Dedifferentiated amniotic fluid mesenchymal stem cell (primary cell): ENCODE data around the gene MAVS.
"Not testable (repeated sequence)": the region's sequence is repeated elsewhere in the genome, so short reads cannot be mapped to it uniquely, and the experiment has no call there.

Source experiments
- DNase-seq: peaks from one replicate; pipeline ENCODE4 v3.0.0-alpha.2; 2016; ENCODE audit errors: extremely low spot score

The MAVS gene

GRCh38 chr20:3847429-3847940 lies 851 bp downstream of the MAVS start:
- DNase-seq = no peak

- no peak for DNase-seq
Observed at GRCh38 chr20:3848565-3848964, 1.9 kb downstream of the MAVS start.

GRCh38 chr20:3854462-3854871 lies 7.8 kb downstream of the MAVS start:
- DNase-seq = no peak

GRCh38 chr20:3857405-3857804 lies 10.8 kb downstream of the MAVS start:
- DNase-seq = no peak

- no peak for DNase-seq
Observed at GRCh38 chr20:3858689-3859088, 12.1 kb downstream of the MAVS start.

GRCh38 chr20:3861191-3861590 lies 14.6 kb downstream of the MAVS start:
- DNase-seq = no peak

- DNase-seq = no peak
Observed at GRCh38 chr20:3862333-3862732, 15.7 kb downstream of the MAVS start.

- DNase-seq = no peak
Observed at GRCh38 chr20:3863317-3863716, 16.7 kb downstream of the MAVS start.

GRCh38 chr20:3864518-3864917 lies 17.9 kb downstream of the MAVS start:
- no peak for DNase-seq

- DNase-seq = no peak
Observed at GRCh38 chr20:3865152-3865886, 18.7 kb downstream of the MAVS start.

GRCh38 chr20:3865887-3866407 lies 19.3 kb downstream of the MAVS start:
- DNase-seq = no peak

- no peak for DNase-seq
Observed at GRCh38 chr20:3866464-3866863, 19.8 kb downstream of the MAVS start.

GRCh38 chr20:3867802-3868201 lies 21.2 kb downstream of the MAVS start:
- DNase-seq = no peak

GRCh38 chr20:3869839-3870634 lies 23.4 kb downstream of the MAVS start:
- no peak for DNase-seq

- DNase-seq = no peak
Observed at GRCh38 chr20:3871550-3872265, 25.1 kb downstream of the MAVS start.

- no peak for DNase-seq
Observed at GRCh38 chr20:3873507-3873906, 26.9 kb downstream of the MAVS start.

GRCh38 chr20:3874194-3874844 lies 27.7 kb downstream of the MAVS start:
- DNase-seq = no peak

- DNase-seq = no peak
Observed at GRCh38 chr20:3875378-3875974, 28.8 kb downstream of the MAVS start.

GRCh38 chr20:3876000-3876399 lies 29.4 kb downstream of the MAVS start:
- DNase-seq = no peak

GRCh38 chr20:3876676-3877075 lies 30.0 kb downstream of the MAVS start:
- no peak for DNase-seq

- not testable (repeated sequence) for DNase-seq
Observed at GRCh38 chr20:3878921-3879274, 32.3 kb downstream of the MAVS start.
